ENCODE measurements around the gene PTPRE.

DNA sequence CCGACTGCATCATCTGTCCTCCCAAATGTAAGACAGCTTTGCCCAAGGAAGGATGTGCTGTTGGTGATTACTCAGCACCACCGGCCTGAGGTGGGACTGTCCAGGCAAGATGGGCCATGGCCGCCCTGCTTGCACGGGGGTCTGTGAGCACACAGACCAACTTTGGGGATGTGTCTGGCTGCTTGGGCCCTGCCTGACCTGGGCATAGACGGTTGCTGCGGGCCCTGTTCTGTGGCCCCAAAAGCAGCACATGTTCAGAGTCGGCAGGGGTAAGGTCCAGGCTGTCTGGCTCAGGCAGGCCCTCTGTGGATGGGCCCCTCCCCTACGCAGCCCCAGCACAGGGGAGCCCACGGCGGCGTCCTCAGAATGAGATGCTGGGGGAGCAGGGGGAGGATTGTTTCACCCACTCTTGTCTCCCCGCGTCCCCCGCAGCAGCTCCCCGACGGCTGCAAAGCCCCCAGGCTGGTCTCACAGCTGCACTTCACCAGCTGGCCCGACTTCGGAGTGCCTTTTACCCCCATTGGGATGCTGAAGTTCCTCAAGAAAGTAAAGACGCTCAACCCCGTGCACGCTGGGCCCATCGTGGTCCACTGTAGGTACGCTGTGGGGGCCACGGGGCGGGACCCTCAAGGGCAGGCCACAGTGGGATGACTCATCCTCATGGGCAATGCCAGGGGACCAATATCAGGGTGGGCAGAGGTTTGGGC lies 160.9 kb downstream of the PTPRE start:
- TF ChIP-seq, protein P1, sequence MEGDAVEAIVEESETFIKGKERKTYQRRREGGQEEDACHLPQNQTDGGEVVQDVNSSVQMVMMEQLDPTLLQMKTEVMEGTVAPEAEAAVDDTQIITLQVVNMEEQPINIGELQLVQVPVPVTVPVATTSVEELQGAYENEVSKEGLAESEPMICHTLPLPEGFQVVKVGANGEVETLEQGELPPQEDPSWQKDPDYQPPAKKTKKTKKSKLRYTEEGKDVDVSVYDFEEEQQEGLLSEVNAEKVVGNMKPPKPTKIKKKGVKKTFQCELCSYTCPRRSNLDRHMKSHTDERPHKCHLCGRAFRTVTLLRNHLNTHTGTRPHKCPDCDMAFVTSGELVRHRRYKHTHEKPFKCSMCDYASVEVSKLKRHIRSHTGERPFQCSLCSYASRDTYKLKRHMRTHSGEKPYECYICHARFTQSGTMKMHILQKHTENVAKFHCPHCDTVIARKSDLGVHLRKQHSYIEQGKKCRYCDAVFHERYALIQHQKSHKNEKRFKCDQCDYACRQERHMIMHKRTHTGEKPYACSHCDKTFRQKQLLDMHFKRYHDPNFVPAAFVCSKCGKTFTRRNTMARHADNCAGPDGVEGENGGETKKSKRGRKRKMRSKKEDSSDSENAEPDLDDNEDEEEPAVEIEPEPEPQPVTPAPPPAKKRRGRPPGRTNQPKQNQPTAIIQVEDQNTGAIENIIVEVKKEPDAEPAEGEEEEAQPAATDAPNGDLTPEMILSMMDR (IDR thresholded peaks at IDR 0.05), result no peak
- TF ChIP-seq GATA2 (CRISPR knock-in tag; IDR thresholded peaks at IDR 0.05), result no peak
- TF ChIP-seq, protein P2, sequence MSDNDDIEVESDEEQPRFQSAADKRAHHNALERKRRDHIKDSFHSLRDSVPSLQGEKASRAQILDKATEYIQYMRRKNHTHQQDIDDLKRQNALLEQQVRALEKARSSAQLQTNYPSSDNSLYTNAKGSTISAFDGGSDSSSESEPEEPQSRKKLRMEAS (IDR thresholded peaks at IDR 0.05; ENCODE audit: low read depth), result no peak
- TF ChIP-seq, protein P3, sequence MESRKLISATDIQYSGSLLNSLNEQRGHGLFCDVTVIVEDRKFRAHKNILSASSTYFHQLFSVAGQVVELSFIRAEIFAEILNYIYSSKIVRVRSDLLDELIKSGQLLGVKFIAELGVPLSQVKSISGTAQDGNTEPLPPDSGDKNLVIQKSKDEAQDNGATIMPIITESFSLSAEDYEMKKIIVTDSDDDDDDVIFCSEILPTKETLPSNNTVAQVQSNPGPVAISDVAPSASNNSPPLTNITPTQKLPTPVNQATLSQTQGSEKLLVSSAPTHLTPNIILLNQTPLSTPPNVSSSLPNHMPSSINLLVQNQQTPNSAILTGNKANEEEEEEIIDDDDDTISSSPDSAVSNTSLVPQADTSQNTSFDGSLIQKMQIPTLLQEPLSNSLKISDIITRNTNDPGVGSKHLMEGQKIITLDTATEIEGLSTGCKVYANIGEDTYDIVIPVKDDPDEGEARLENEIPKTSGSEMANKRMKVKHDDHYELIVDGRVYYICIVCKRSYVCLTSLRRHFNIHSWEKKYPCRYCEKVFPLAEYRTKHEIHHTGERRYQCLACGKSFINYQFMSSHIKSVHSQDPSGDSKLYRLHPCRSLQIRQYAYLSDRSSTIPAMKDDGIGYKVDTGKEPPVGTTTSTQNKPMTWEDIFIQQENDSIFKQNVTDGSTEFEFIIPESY (IDR thresholded peaks at IDR 0.05; ENCODE audit: borderline replicate concordance, low read depth), result no peak
- no peak for TF ChIP-seq CHD2 (IDR thresholded peaks at IDR 0.05; ENCODE audit: low read length, partially characterized antibody)
